HG02885 (cell line): Measurements from ENCODE around the gene POLG2.
"Not testable (repeated sequence)": the region's sequence is repeated elsewhere in the genome, so short reads cannot be mapped to it uniquely, and the experiment has no call there.

Experiments used
- ATAC-seq: cut with Tn5 transposase; IDR thresholded peaks from one replicate; pipeline ENCODE4 v1.9.1; 2021; ENCODE audit warnings: mild to moderate bottlenecking; ENCODE audit not compliant: unreplicated experiment, poor library complexity

Gene POLG2

DNA sequence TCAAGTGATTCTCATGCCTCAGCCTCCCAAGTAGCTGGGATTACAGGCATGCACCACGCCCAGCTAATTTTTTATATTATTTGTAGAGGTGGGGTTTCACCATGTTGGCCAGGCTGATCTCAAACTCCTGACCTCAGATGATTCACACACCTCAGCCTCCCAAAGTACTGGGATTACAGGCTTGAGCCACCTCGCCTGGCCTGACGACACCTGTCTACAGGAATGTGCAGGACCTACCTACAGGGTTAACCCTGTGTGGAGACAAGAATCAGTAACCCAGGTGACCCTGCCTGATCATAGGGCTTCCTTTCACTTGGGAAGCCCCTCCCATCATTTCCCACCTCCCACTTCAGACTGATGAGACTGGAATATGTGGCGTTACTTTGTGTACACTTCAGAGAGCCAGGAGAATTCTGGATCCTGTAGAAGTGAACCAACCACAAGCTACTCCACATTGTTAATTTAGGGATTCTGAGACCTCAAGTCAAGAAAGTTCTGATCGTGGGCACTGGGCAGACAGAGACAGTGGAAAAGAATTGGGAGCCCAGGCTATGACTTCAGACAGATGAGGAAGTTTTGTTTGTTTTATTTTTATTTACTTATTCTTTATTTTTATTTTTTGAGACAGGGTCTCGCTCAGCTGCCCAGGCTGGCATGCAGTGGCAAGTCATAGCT lies 53.6 kb downstream of the POLG2 start:
- no peak for ATAC-seq

DNA sequence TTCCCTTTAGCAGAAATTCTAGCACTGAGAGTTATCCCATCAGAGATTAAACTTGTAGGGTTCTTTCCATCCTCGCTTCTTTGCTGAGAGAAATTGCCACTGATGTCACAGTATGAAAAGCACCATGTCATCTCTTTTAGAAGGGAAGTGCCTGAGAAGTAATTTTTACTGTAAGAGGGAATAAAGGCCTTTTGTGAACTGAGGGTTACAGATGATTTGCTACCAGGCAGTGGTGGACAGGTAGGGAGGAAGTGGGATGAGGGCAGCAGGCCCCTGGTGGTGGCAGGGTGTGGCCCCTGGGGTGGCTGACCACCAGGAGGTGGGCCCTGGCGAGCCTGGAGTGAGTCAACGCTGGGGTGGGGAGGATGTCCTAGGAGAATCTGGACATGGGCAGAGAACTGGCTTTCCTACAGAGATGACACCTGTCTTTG lies 54.3 kb downstream of the POLG2 start:
- ATAC-seq = no peak

DNA sequence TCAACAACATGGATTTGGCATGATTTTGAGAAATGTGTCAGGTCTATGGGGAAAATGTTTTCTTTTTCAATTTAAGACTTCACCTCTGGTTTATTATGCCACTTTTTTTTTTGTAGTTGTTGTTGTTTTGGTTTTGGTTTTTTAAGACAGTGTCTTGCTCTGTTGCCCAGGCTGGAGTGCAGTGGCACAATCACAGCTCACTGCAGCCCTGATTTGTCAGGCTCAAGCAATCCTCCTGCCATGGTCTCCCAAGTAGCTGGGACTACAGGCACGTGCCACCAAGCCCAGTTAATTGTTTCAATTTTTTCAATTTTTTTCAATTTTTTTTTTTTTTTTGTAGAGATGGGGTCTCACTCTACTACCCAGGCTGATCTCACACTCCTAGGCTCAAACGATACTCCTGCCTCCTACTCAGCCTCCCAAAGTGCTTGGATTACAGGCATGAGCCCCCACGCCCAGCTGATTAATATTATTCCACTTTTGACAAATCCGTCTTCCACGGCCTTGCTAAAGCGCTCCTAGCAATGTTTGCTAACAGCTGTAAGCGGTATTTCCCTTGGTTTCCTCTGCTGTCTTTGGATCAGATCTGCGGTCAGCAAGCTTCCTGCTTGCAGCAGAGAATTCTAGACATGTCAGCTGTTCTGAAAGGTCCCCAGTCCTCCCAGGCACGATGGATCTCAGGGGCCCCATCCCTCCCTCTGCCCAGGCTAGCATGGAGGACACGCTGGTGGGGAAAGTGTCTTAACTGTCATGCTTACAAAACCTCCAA lies 54.9 kb downstream of the POLG2 start:
- no peak for ATAC-seq

DNA sequence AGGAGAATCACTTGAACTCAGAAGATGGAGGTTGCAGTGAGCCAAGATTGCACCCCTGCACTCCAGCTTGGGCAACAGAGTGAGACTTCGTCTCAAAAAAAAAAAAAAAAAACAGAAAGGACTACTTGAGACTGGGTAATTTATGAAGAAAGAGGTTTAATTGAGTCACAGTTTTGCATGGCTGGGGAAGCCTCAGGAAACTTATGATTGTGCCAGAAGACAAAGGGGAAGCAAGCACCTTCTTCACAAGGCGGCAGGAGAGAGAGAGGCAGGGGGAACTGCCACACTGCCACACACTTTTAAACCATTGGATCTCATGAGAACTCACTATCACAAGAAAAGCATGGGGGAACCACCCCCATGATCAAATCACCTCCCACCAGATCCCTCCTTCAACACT lies 56.9 kb downstream of the POLG2 start:
- ATAC-seq = no peak

DNA sequence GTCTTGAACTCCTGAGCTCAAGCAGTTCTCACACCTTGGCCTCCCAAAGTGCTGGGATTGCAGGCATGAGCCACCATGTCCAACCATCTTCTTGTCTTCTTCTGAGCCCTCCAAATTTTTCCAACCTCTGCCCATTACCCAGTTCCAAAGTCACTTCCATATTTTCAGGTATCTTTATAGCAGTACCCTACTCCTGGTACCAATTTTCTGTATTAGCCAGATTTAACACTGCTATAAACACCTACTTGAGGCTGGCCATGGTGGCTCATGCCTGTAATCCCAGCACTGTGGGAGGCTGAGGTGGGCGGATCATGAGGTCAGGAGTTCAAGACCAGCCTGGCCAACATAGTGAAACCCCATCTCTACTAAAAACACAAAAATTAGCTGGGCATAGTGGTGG lies 57.3 kb downstream of the POLG2 start:
- ATAC-seq = not testable (repeated sequence)

DNA sequence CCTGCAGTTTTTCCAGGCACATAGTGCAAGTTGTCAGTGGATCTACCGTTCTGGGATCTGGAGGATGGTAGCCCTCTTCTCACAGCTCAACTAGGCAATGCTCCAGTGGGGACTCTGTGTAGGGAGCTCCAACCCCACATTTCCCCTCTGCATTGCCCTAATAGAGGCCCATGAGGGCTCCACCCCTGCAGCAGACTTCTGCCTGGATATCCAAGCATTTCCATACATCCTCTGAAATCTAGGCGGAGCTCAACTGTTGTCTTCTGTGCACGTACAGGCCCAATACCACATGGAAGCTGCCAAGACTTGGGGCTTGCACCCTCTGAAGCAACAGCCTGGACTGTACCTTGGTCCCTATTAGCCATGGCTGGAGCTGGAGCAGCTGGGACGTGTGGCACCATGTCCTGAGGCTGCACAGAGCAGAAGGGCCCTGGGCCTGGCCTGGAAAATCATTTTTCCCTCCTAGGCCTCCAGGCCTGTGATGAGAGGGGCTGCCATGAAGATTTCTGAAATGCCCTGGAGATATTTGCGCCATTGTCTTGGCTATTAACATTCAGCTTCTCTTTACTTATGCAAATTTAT lies 58.8 kb downstream of the POLG2 start:
- ATAC-seq = no peak

DNA sequence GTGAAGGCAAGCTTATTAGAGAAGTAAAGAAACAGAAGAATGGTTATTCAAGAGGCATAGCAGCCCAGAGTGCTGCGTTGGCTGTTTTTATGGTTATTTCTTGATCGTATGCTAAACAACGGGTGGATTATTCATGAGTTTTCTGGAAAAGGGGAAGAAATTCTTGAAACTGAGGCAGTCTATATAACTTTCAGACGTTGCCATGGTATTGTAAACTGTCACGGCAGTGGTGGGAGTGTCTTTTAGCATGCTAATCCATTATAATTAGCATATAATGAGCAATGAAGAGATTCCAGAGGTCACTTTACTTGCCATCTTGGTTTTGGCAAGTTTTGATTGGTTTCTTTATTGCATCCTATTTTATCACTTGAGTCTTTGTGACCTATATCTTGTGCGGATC lies 65.3 kb downstream of the POLG2 start:
- no peak for ATAC-seq

DNA sequence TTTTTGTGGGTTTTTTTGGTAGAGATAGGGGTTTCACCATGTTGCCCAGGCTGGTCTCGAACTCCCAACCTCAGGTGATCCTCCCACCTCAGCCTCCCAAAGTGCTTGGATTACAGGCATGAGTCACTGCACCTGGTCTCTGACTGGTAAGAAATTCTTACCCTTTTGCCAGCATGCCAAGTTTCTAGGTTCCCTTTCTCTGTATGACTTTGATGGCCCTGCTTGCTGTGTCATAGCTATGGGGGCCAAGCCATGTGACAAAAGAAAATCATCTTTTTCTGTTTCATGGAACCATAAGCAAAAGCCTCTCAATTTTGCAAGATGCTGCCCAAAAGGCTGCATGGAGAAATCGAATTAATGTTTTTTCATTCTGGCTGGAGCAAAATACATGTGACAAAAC lies 66.8 kb downstream of the POLG2 start:
- ATAC-seq = not testable (repeated sequence)

DNA sequence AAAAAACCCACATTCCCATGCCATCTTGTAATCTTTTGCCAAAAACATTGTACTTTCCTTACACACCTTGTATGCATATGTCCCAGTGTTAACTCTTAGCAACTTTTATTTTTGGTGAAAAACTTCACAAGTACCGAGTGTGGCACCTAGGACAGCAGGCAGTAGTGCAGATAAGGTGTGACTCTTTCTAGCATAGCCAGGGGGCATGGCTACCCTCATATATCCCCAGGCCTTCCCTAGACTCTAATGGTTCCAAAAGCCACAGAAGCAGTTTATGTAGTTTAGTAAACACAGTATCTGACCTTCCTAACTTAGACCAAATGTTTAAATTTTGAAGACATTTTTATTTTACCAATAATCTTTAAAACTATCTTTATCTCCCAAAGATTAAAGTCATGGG lies 68.4 kb downstream of the POLG2 start:
- no peak for ATAC-seq
